Measurements from ENCODE around the gene PJA2.

- TF ChIP-seq CTCF (IDR thresholded peaks at IDR 0.05) = no peak
- no peak for TF ChIP-seq POLR2A (IDR thresholded peaks at IDR 0.05)
- no peak for TF ChIP-seq EP300 (IDR thresholded peaks at IDR 0.05)
Measured at GRCh38 chr5:109421956-109422355, 12.2 kb upstream of the PJA2 start.
